HT-29 (cell line): ENCODE measurements around the gene LCLAT1. TPM values are rescaled to one million over a fixed set of nuclear protein-coding genes. Genes with fewer than 3 reads are reported as not detected.
"Not testable (repeated sequence)": the region's sequence is repeated elsewhere in the genome, so short reads cannot be mapped to it uniquely, and the experiment has no call there.

Source experiments
- DNase-seq: peaks from one replicate; pipeline ENCODE4 v3.0.0-alpha.2; 2015; ENCODE audit warnings: low spot score
- total RNA-seq: library from RNA; depleted of rRNA; stranded (reverse); fragments of >200 nt; shearing (Covaris generic); gene quantifications from 2 replicates; pipeline ENCODE4 v1.2.3, GENCODE V29; 2014

The LCLAT1 gene
- total RNA-seq, 1 experiment from 2014 or later = 14.6 TPM

- DNase-seq = no peak
These were observed 7.5 kb downstream of the LCLAT1 start for GRCh38 chr2:30454571-30454970.

GRCh38 chr2:30455114-30455738, 8.2 kb downstream of the LCLAT1 start:
- DNase-seq = no peak

- no peak for DNase-seq
These were observed 9.1 kb downstream of the LCLAT1 start for GRCh38 chr2:30456106-30456505.

- no peak for DNase-seq
These were observed 9.5 kb downstream of the LCLAT1 start for GRCh38 chr2:30456579-30456978.

- DNase-seq = no peak
These were observed 10.2 kb downstream of the LCLAT1 start for GRCh38 chr2:30457296-30457695.

- no peak for DNase-seq
These were observed 12.1 kb downstream of the LCLAT1 start for GRCh38 chr2:30459140-30459539.

GRCh38 chr2:30462131-30462857, 15.2 kb downstream of the LCLAT1 start:
- DNase-seq = no peak

- no peak for DNase-seq
These were observed 16.5 kb downstream of the LCLAT1 start for GRCh38 chr2:30463535-30463934.

- DNase-seq = no peak
These were observed 17.6 kb downstream of the LCLAT1 start for GRCh38 chr2:30464544-30465170.

- DNase-seq = no peak
These were observed 18.1 kb downstream of the LCLAT1 start for GRCh38 chr2:30465171-30465545.

GRCh38 chr2:30466216-30466615, 19.2 kb downstream of the LCLAT1 start:
- no peak for DNase-seq

GRCh38 chr2:30467062-30467826, 20.2 kb downstream of the LCLAT1 start:
- DNase-seq = not testable (repeated sequence)

- no peak for DNase-seq
These were observed 23.4 kb downstream of the LCLAT1 start for GRCh38 chr2:30470426-30470825.

GRCh38 chr2:30472326-30472725, 25.3 kb downstream of the LCLAT1 start:
- no peak for DNase-seq

GRCh38 chr2:30475542-30475941, 28.5 kb downstream of the LCLAT1 start:
- DNase-seq = no peak

GRCh38 chr2:30476636-30477035, 29.6 kb downstream of the LCLAT1 start:
- DNase-seq = no peak

GRCh38 chr2:30480703-30481322, 33.8 kb downstream of the LCLAT1 start:
- peak; percentile 68 for DNase-seq

GRCh38 chr2:30481323-30481800, 34.3 kb downstream of the LCLAT1 start:
- peak; percentile 56 for DNase-seq

GRCh38 chr2:30482011-30482410, 35.0 kb downstream of the LCLAT1 start:
- no peak for DNase-seq

- DNase-seq = no peak
These were observed 37.1 kb downstream of the LCLAT1 start for GRCh38 chr2:30484145-30484544.

GRCh38 chr2:30484995-30485394, 37.9 kb downstream of the LCLAT1 start:
- no peak for DNase-seq

GRCh38 chr2:30486655-30487054, 39.6 kb downstream of the LCLAT1 start:
- no peak for DNase-seq
